DOHH2 (cell line): ENCODE results near the gene PTH.

Source experiments
- H3F3A ChIP-seq: fragments of 200-600 bp; sonication (generic), shearing (Covaris generic); 2 replicates; pipeline ENCODE4 v1.6.0; 2016; ENCODE audit warnings: antibody characterized with exemption, mild to moderate bottlenecking; ENCODE audit not compliant: control insufficient read depth, insufficient read depth
- H3K27ac ChIP-seq: fragments of 200-600 bp; sonication (generic); 2 replicates; pipeline ENCODE4 v1.5.1; 2014; ENCODE audit warnings: low read depth, mild to moderate bottlenecking, low read length, moderate library complexity
- H3K27me3 ChIP-seq: fragments of 200-600 bp; sonication (generic); 2 replicates; pipeline ENCODE4 v1.6.1; 2014; ENCODE audit warnings: mild to moderate bottlenecking, low read length, mixed read lengths; ENCODE audit not compliant: control insufficient read depth
- H3K36me3 ChIP-seq: fragments of 200-600 bp; sonication (generic); 2 replicates; pipeline ENCODE4 v1.6.1; 2014; ENCODE audit warnings: mild to moderate bottlenecking, low read length, moderate library complexity, mixed read lengths; ENCODE audit not compliant: control insufficient read depth
- H3K4me1 ChIP-seq: fragments of 200-600 bp; sonication (generic); 2 replicates; pipeline ENCODE4 v1.6.1; 2014; ENCODE audit warnings: mild to moderate bottlenecking, low read length, mixed read lengths; ENCODE audit not compliant: control insufficient read depth
- H3K4me2 ChIP-seq: fragments of 200-600 bp; sonication (generic); 2 replicates; pipeline ENCODE4 v1.6.0; 2014; ENCODE audit warnings: mild to moderate bottlenecking, low read length, moderate library complexity
- H3K4me3 ChIP-seq: fragments of 200-600 bp; sonication (generic); 2 replicates; pipeline ENCODE4 v1.5.1; 2014; ENCODE audit warnings: mild to moderate bottlenecking, low read length, mixed read lengths
- H3K79me2 ChIP-seq: fragments of 200-600 bp; sonication (generic); 2 replicates; pipeline ENCODE4 v1.6.1; 2014; ENCODE audit warnings: mild to moderate bottlenecking, low read length, mixed read lengths; ENCODE audit not compliant: control insufficient read depth
- H3K9me2 ChIP-seq: fragments of 200-600 bp; sonication (generic); replicated peaks from 2 replicates; pipeline ENCODE4 v1.6.1; 2014; ENCODE audit warnings: mild to moderate bottlenecking, low read length, mixed read lengths; ENCODE audit not compliant: control insufficient read depth
- H3K9me3 ChIP-seq: fragments of 200-600 bp; sonication (generic); 2 replicates; pipeline ENCODE4 v1.6.1; 2014; ENCODE audit warnings: antibody characterized with exemption, low read length, mixed read lengths; ENCODE audit not compliant: control insufficient read depth, insufficient read depth
- H4K20me1 ChIP-seq: fragments of 200-600 bp; sonication (generic); 2 replicates; pipeline ENCODE4 v1.6.0; 2014; ENCODE audit warnings: low read depth, mild to moderate bottlenecking, antibody characterized with exemption, low read length, moderate library complexity; ENCODE audit not compliant: control insufficient read depth, insufficient read depth
- CTCF ChIP-seq: fragments of 200-600 bp; sonication (generic); IDR thresholded peaks from one replicate; pipeline ENCODE4 v1.5.1; 2014; ENCODE audit warnings: antibody characterized with exemption, mild to moderate bottlenecking, low read depth, low read length; ENCODE audit not compliant: poor library complexity, severe bottlenecking
- EZH2phosphoT487 ChIP-seq: fragments of 200-600 bp; sonication (generic); IDR thresholded peaks from 2 replicates; pipeline ENCODE4 v1.6.1; 2017; ENCODE audit warnings: borderline replicate concordance, mild to moderate bottlenecking, antibody characterized with exemption, low read length, moderate library complexity, mixed read lengths

The PTH gene

DNA sequence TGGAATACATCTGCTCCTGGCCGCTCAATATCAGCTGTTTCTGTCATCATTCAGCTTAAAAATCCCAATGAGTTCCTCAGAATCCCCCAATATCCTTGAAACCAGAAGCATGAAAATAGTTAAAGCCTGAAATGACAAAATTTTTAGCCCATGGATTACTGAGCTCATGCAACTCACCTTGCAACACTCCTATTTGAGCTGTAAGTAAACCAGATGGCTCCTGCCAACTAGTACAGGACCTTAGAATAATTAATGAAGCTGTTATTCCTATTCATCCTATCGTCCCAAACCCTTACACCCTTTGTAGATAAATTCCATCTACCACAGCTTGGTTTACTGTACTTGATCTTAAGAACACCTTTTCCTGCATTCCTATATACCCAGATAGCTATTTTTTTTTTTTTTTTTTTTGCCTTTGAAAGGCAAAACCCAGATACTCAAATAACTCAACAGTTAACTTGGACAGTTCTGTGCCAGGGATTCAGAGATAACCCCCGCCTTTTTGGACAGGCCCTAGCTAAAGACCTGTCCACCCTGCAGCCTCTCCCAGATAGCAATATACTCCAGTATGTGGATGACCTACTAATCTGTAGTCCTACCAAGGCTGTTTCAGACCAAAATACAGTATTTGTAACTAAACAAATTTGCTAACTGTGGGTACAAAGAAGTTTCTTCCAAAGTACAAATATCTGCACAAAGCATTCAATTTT lies 22.6 kb downstream of the PTH start:
- Histone ChIP-seq H4K20me1 (no peaks in the 10 kb centered on the region), H3K9me3 (no peaks in the 10 kb centered on the region), H3F3A (no peaks in the 10 kb centered on the region), H3K36me3 (no peaks in the 10 kb centered on the region), H3K27ac (no peak overlapping the region), H3K4me1 (no peaks in the 10 kb centered on the region), H3K9me2 (no peaks in the 10 kb centered on the region), H3K4me2 (no peak overlapping the region), H3K79me2 (no peaks in the 10 kb centered on the region), H3K27me3 (0 out of 2 replicates have a peak, but pooled peaks cover 5% of the 10 kb centered on the region), H3K4me3 (no peak overlapping the region)
- TF ChIP-seq EZH2phosphoT487 = no peak
- TF ChIP-seq CTCF = no peak

- Histone ChIP-seq H3K4me2 (no peak overlapping the region), H3K9me2 (no peaks in the 10 kb centered on the region), H3K4me3 (no peak overlapping the region), H3K27ac (no peak overlapping the region), H3K9me3 (no peaks in the 10 kb centered on the region), H3K79me2 (peaks cover 2% of the 10 kb centered on the region; the same call in 1 of the 2 replicates), H3K36me3 (no peaks in the 10 kb centered on the region), H3K4me1 (peaks cover 6% of the 10 kb centered on the region), H4K20me1 (no peaks in the 10 kb centered on the region), H3F3A (peaks cover 2% of the 10 kb centered on the region; the same call in 1 of the 2 replicates), H3K27me3 (0 out of 2 replicates have a peak, but pooled peaks cover 5% of the 10 kb centered on the region)
- TF ChIP-seq CTCF (no peak), EZH2phosphoT487 (no peak)
Measured at GRCh38 chr11:13468750-13469149, 27.0 kb downstream of the PTH start.

DNA sequence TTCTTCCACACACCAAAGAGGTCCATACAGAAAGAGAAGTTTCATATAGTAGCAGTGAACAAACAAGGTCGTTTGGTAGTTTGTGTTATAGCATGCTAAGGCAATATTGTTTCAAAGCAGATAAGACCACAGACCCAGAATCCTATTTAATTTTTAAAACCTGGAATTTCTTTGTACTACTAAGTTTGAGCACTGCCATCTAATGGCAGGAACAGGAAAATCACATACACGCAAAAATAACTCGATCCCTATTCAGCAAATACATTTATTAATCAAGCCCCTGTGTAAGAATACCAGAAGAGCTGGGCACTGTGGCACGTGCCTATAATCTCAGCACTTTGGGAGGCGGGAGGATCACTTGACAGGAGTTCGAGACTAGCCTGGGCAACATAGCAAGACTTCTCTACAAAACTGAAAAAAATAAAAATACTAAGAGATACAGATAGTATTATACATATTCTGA lies 29.9 kb downstream of the PTH start:
- H3K27ac ChIP-seq = no peak overlapping the region
- H3K4me3 ChIP-seq = no peak overlapping the region
- H3K9me3 ChIP-seq = no peaks in the 10 kb centered on the region
- H3K9me2 ChIP-seq = no peaks in the 10 kb centered on the region
- no peak overlapping the region for H3K4me2 ChIP-seq
- H3F3A ChIP-seq = peaks cover 2% of the 10 kb centered on the region; the same call in 1 of the 2 replicates
- H3K4me1 ChIP-seq = peaks cover 23% of the 10 kb centered on the region
- 0 out of 2 replicates have a peak, but pooled peaks cover 2% of the 10 kb centered on the region for H3K27me3 ChIP-seq
- TF ChIP-seq CTCF (peak; percentile 73), EZH2phosphoT487 (no peak)
- no peaks in the 10 kb centered on the region for H4K20me1 ChIP-seq
- no peaks in the 10 kb centered on the region; the same call in 1 of the 2 replicates for H3K36me3 ChIP-seq
- peaks cover 26% of the 10 kb centered on the region for H3K79me2 ChIP-seq
